Measurements from ENCODE around the gene SNX10.

The SNX10 gene

GRCh38 chr7:26307791-26308190 is 16.1 kb downstream of the SNX10 start:
- no peak for TF ChIP-seq TEAD4 (IDR thresholded peaks at IDR 0.05)
- TF ChIP-seq REST (IDR thresholded peaks at IDR 0.05; ENCODE audit: low read depth) = no peak
- TF ChIP-seq FOXM1 (IDR thresholded peaks at IDR 0.05; ENCODE audit: borderline replicate concordance, low read depth) = no peak
- TF ChIP-seq NFIC (IDR thresholded peaks at IDR 0.05) = no peak
- no peak for TF ChIP-seq EGR1 (IDR thresholded peaks at IDR 0.05)
- no peak for TF ChIP-seq YY1 (IDR thresholded peaks at IDR 0.05; ENCODE audit: low read depth)
- no peak for TF ChIP-seq USF1 (IDR thresholded peaks at IDR 0.05)
- no peak for TF ChIP-seq RAD21 (IDR thresholded peaks at IDR 0.05; ENCODE audit: low read depth)
- TF ChIP-seq EP300 (IDR thresholded peaks at IDR 0.05; ENCODE audit: borderline replicate concordance) = no peak
- TF ChIP-seq ZBTB7A (IDR thresholded peaks at IDR 0.05; ENCODE audit: low read depth) = no peak
- no peak for TF ChIP-seq TCF12 (IDR thresholded peaks at IDR 0.05; ENCODE audit: low read depth)
- no peak for TF ChIP-seq MAX (IDR thresholded peaks at IDR 0.05)
- TF ChIP-seq CEBPB (IDR thresholded peaks at IDR 0.05) = no peak
- TF ChIP-seq TAF1 (IDR thresholded peaks at IDR 0.05; ENCODE audit: low read depth) = no peak
- TF ChIP-seq CREB1 (IDR thresholded peaks at IDR 0.05; ENCODE audit: low read depth) = no peak

- TF ChIP-seq YY1 (IDR thresholded peaks at IDR 0.05; ENCODE audit: low read depth) (no peak), EP300 (IDR thresholded peaks at IDR 0.05; ENCODE audit: borderline replicate concordance) (no peak), MAX (IDR thresholded peaks at IDR 0.05) (no peak), EGR1 (IDR thresholded peaks at IDR 0.05) (no peak)
These were observed 16.9 kb downstream of the SNX10 start for GRCh38 chr7:26308551-26308950.

GRCh38 chr7:26309089-26309488 is 17.4 kb downstream of the SNX10 start:
- TF ChIP-seq REST (IDR thresholded peaks at IDR 0.05; ENCODE audit: low read depth) (no peak), USF1 (IDR thresholded peaks at IDR 0.05) (no peak)

- TF ChIP-seq YY1 (IDR thresholded peaks at IDR 0.05; ENCODE audit: low read depth) (no peak), FOXM1 (IDR thresholded peaks at IDR 0.05; ENCODE audit: borderline replicate concordance, low read depth) (no peak), TCF12 (IDR thresholded peaks at IDR 0.05; ENCODE audit: low read depth) (no peak), MAX (IDR thresholded peaks at IDR 0.05) (no peak), NFIC (IDR thresholded peaks at IDR 0.05) (no peak), REST (IDR thresholded peaks at IDR 0.05; ENCODE audit: low read depth) (no peak), ZBTB7A (IDR thresholded peaks at IDR 0.05; ENCODE audit: low read depth) (no peak), TAF1 (IDR thresholded peaks at IDR 0.05; ENCODE audit: low read depth) (no peak), EP300 (IDR thresholded peaks at IDR 0.05; ENCODE audit: borderline replicate concordance) (no peak), TEAD4 (IDR thresholded peaks at IDR 0.05) (no peak), CEBPB (IDR thresholded peaks at IDR 0.05) (no peak), EGR1 (IDR thresholded peaks at IDR 0.05) (no peak), USF1 (IDR thresholded peaks at IDR 0.05) (no peak), RAD21 (IDR thresholded peaks at IDR 0.05; ENCODE audit: low read depth) (no peak), CREB1 (IDR thresholded peaks at IDR 0.05; ENCODE audit: low read depth) (no peak)
These were observed 20.1 kb downstream of the SNX10 start for GRCh38 chr7:26311798-26312197.

Data from Ishikawa (cell line).